Kidney (tissue), 14 donors: ENCODE results near the gene COMMD6. TPM values are rescaled to one million over a fixed set of nuclear protein-coding genes. Genes with fewer than 3 reads are reported as not detected.

ENCODE experiments used
- DNase-seq, 5 donors: peaks; one replicate each; pipeline ENCODE4 v3.0.0-alpha.2; 2013 to 2020
- FAIRE-seq: peaks from 2 replicates; lab custom pipeline; 2012; peaks lifted over from hg19 to GRCh38; lab: Jason Lieb, UNC
- H3K27ac ChIP-seq, 2 donors: one replicate each; pipeline ENCODE4 v1.7.0; 2013; ENCODE audit warnings: low read depth in 2 of 2, low read length in 2 of 2, inconsistent platforms in 1 of 2
- H3K27me3 ChIP-seq: one replicate; pipeline ENCODE4 v1.7.1; 2013; ENCODE audit warnings: low read length, inconsistent platforms; ENCODE audit not compliant: control insufficient read depth, insufficient read depth
- H3K36me3 ChIP-seq, 3 donors: one replicate each; pipeline versions ENCODE4 v1.7.0 to v1.7.1; 2013; ENCODE audit warnings: low read length in 3 of 3, control low read depth in 1 of 3, inconsistent platforms in 1 of 3; ENCODE audit not compliant: insufficient read depth in 3 of 3, control insufficient read depth in 2 of 3
- H3K4me1 ChIP-seq, 3 donors: one replicate each; pipeline versions ENCODE4 v1.7.0 to v1.7.1; 2013; ENCODE audit warnings: low read length in 3 of 3, inconsistent platforms in 1 of 3, low read depth in 1 of 3; ENCODE audit not compliant: control insufficient read depth in 2 of 3, insufficient read depth in 2 of 3
- H3K4me3 ChIP-seq, 3 donors: one replicate each; pipeline versions ENCODE4 v1.7.0 to v1.8.1; 2013; ENCODE audit warnings: low read length in 3 of 3, control low read depth in 1 of 3, inconsistent platforms in 1 of 3
- H3K9ac ChIP-seq, 3 donors: one replicate each; pipeline versions ENCODE4 v1.7.0 to v1.7.1; 2013; ENCODE audit warnings: low read length in 3 of 3, control low read depth in 1 of 3, inconsistent platforms in 1 of 3
- H3K9me3 ChIP-seq, 3 donors: one replicate each; pipeline versions ENCODE4 v1.7.0 to v1.7.1; 2013; ENCODE audit warnings: low read length in 3 of 3, control low read depth in 1 of 3, inconsistent platforms in 1 of 3; ENCODE audit not compliant: control insufficient read depth in 2 of 3, insufficient read depth in 1 of 3
- intact Hi-C: fragments of 100-400 bp; cut with DNase I; formaldehyde crosslinking; loops from one replicate; pipeline ENCODE4 v1.11.1; 2022
- polyA plus RNA-seq: library from polyadenylated mRNA; stranded (reverse); fragments of 350-450 nt; fragmentation: Illumina TruSeq; extraction: RNeasy Lipid Tissue Mini Kit (QIAGEN cat#74804); gene quantifications from one replicate; pipeline ENCODE4 v1.2.3, GENCODE V29; 2014; ENCODE audit warnings: low read depth, low replicate concordance; ENCODE audit not compliant: insufficient read depth
- total RNA-seq: library from RNA; stranded (reverse); fragmentation: NEBNext Ultra II Directional; extraction: Animal tissue kit (Norgen Biotek cat#: 25700); gene quantifications from one replicate; pipeline ENCODE4 v1.2.1, GENCODE V29; 2021
- TF ChIP-seq, protein P1 (sequence below): IDR thresholded peaks from 3 replicates; pipeline ENCODE4 v1.5.1; 2012; ENCODE audit warnings: mild to moderate bottlenecking, moderate library complexity, borderline replicate concordance; ENCODE audit not compliant: insufficient read depth; ENCODE audit errors: extremely low read depth
- donor health status: control.
- donor health status: control.
- donor health status: control.
- donor health status: control.
- donor health status: control.
- donor health status: DM: yes; HTN: yes; CAD: no.
- donor health status: Normal renal cell carcinoma (clear cell type).

The COMMD6 gene
- total and polyA plus RNA-seq, 2 donors from 2014 or later = 148 to 438 TPM

DNA sequence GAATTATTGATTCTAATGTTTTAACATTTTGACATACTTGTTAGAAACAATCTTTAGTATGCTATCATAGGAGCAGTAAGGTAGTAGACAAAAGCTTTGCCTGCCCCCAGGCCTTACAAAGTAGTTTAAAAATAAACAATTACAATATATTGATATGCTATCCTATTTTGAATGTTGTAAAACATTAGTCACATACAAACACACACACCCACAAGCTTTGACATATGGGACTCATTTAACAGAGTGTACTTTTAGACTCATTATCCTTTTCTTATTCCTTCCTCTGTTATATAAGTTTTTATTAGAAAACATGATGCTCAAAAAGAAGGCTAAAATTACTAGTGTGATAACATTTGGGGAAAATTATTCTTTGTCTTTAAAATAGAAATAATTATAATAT, 45.5 kb upstream of the COMMD6 start:
- TF ChIP-seq, protein P1, sequence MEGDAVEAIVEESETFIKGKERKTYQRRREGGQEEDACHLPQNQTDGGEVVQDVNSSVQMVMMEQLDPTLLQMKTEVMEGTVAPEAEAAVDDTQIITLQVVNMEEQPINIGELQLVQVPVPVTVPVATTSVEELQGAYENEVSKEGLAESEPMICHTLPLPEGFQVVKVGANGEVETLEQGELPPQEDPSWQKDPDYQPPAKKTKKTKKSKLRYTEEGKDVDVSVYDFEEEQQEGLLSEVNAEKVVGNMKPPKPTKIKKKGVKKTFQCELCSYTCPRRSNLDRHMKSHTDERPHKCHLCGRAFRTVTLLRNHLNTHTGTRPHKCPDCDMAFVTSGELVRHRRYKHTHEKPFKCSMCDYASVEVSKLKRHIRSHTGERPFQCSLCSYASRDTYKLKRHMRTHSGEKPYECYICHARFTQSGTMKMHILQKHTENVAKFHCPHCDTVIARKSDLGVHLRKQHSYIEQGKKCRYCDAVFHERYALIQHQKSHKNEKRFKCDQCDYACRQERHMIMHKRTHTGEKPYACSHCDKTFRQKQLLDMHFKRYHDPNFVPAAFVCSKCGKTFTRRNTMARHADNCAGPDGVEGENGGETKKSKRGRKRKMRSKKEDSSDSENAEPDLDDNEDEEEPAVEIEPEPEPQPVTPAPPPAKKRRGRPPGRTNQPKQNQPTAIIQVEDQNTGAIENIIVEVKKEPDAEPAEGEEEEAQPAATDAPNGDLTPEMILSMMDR = no peak
- FAIRE-seq = no peak
- H3K9ac ChIP-seq = no peak overlapping the region
- H3K9me3 ChIP-seq = peaks cover 0 to 8% (median 0%) of the 10 kb centered on the region in 3 donors
- no peaks in the 10 kb centered on the region for H3K36me3 ChIP-seq
- no peaks in the 10 kb centered on the region for H3K27me3 ChIP-seq
- intact Hi-C loops = no loop called here
- H3K4me1 ChIP-seq = no peaks in the 10 kb centered on the region
- no peak overlapping the region for H3K4me3 ChIP-seq
- no peak overlapping the region for H3K27ac ChIP-seq
- no peak for DNase-seq

DNA sequence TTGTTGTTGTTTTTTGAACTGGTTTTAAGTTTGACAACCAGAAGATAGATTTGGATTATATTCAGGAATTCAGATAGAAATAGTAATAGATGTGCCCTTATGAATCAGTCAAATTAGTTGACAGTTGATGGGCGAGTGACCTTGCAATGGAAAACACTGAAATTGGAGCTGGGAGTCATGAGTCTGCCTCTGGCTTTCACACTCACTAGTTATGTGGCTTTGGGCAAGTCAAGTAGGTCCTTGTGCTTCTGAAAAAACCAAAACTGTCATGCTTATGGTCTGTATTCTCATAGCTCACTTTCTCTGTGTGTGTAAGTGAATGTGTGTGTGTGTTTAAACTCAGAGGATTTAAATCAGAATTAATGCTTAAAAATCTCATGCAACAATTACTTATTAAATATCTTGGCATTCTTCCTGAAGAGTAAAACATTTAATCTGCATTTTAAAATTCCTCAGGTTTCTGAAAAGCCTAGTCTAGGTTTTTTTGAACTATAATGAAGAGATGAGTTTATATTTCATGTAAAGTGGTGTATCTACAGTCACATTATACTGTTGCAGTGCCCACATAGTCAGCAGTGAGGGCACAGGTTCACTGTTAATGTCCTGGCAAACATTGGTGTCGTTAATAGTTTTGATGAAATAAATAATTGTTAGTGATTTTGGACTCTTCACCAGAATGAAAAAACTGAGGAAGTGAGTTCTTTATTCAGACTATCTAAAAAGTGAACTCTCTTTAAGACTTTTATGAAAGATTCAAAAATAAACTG, 44.4 kb upstream of the COMMD6 start:
- Histone ChIP-seq H3K27ac (no peak overlapping the region), H3K4me3 (no peak overlapping the region), H3K36me3 (no peaks in the 10 kb centered on the region), H3K9me3 (peaks cover 0 to 8% (median 0%) of the 10 kb centered on the region in 3 donors), H3K27me3 (no peaks in the 10 kb centered on the region), H3K9ac (no peak overlapping the region), H3K4me1 (no peaks in the 10 kb centered on the region)
- FAIRE-seq = no peak
- intact Hi-C loops = no loop called here
- TF ChIP-seq, protein P1 = no peak
- no peak for DNase-seq

DNA sequence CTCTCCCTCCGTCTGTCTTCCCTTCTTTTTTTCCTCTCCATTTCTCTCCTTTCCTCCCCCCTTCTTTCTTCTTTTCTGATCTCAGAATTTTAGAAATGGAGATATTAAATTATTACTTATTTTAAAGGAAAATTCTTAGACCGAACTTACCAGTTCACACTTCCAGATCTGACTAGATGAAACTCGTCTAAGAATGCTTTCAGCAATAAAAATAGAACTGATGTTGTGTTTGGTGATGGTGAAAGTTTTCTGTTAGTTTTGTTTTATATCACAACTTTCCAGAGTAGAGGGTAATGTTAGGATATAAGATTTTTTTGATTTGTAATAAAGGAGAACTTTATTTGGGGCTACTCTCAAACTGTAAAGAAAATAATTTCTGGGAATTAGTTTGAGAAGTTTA, 41.9 kb upstream of the COMMD6 start:
- no peak overlapping the region for H3K9ac ChIP-seq
- intact Hi-C loops = no loop called here
- H3K27ac ChIP-seq = no peak overlapping the region
- peak; percentile 46 for FAIRE-seq
- peaks cover 0 to 2% (median 0%) of the 10 kb centered on the region in 3 donors for H3K9me3 ChIP-seq
- DNase-seq = no peak
- H3K36me3 ChIP-seq = peaks cover 0 to 2% (median 0%) of the 10 kb centered on the region in 3 donors
- no peaks in the 10 kb centered on the region for H3K27me3 ChIP-seq
- TF ChIP-seq, protein P1 = no peak
- no peak overlapping the region for H3K4me3 ChIP-seq
- H3K4me1 ChIP-seq = no peaks in the 10 kb centered on the region
